ENCODE results near the gene RHBG. TPM values are rescaled to one million over a fixed set of nuclear protein-coding genes. Genes with fewer than 3 reads are reported as not detected.
"Not testable (repeated sequence)": the region's sequence is repeated elsewhere in the genome, so short reads cannot be mapped to it uniquely, and the experiment has no call there.

The RHBG gene
- polyA plus RNA-seq, 3 donors = 9.3 to 18.3 (median 11.8) TPM

DNA sequence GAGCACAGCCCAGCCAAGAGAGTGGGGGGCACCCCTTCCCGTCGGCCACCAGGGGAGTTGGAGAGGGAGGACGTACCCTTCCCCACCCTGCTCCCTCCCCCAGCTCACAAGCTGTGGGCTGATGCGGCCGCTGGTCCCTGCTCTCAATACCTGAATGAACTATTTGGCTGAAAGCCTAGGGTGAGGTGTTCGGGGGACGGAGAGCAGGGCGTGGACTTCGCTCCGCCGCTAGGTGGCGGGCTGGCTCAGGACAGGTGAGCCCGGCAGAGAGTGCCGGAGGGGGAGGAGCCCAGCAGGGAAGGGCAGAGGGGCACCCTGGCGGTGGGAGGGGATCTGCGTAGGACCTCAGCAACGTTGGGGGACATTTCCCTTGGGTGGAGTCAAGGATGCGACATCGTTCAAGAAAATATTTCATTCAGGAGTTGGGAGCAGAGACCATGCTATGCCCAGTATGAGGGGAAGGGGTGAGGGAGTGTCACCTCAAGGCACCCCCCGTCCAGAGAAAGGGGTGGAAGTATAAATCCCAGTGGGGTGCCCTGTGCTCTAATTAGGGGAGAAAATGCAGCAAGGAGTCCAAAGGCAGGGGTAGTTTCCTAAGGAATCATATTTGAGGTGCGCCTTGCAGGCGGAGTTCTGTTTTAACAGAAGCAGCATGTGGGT lies 12.0 kb upstream of the RHBG start:
- DNase-seq (ENCODE audit: extremely low read depth in 1 of 11, low read depth in 9 of 11, low spot score in 4 of 11) = peak in 6 of 11 donors; percentile 23 to 62 (median 44)

DNA sequence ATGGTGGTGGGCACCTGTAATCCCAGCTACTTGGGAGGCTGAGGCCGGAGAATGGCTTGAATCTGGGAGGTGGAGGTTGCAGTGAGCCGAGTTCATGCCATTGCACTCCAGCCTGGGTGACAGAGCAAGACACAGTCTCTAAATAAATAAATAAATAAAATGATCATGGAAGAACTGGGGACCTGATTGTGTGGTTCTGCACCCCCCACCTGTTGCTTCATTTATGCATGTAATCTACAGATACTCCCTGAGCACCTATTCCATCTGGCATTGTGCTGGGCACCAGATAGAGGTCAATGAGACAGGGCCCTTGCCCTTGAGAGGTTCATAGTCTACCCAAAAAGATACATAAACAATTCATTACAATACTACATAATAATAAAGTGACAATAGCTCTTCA lies 11.0 kb upstream of the RHBG start:
- no peak for DNase-seq (ENCODE audit: extremely low read depth in 1 of 11, low read depth in 9 of 11, low spot score in 4 of 11)

DNA sequence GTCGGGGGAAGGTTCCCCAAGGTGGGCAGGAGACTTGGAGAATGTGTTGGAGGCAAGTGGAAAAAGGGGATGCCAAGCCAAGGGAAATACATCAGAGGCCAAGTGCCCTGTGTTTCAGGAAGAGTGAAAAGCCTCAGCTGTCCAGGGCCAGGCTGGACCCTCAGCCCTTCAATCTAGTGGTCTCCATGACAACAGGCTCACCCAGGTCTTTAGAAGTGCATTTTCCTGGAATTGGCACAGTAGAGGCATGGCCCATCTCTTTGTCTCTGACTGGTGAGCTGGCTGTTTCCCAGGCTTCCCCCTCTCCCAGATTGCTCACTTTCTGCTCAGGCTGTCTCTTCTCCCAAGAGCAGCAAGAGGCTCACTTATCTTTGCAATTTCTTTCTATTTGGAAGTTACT lies 10.4 kb upstream of the RHBG start:
- no peak for DNase-seq (ENCODE audit: extremely low read depth in 1 of 11, low read depth in 9 of 11, low spot score in 4 of 11)

DNA sequence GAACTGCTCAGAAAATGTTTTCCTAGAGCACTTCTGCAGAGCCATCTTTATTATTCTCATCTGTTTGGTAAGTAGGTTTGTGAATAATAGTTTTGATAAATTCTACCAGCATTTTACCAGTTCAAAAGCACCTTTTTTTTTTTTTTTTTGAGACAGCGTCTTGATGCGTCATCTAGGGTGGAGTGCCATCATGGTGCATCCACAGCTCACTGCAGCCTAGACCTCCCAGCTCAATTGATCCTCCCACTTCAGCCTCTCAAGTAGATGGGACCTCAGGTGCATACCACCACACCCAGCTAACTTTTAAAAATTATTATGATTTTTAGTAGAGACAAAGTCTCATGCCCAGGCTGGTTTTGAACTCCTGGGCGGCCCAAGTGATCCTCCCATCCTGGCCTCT lies 9.8 kb upstream of the RHBG start:
- no peak for DNase-seq (ENCODE audit: extremely low read depth in 1 of 11, low read depth in 9 of 11, low spot score in 4 of 11)

DNA sequence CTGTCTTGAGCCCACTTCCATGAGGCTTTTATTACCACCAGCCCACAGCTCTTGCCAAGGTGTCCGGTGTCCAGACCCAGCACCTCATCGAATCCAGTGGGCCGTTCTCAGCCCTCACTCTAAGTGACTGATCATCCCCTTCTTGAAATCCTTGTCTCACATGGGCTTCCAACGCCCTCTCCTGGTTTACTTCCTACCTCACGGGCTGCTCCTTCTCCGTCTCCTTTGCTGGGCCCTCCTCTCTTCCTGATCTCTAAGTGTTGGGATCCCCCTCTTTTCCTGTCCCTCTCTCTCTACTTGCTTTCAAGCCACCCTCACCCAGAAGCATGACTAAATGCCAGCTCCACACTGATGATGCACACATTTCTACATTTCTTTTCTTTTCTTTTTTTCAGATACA lies 9.0 kb upstream of the RHBG start:
- no peak for DNase-seq (ENCODE audit: extremely low read depth in 1 of 11, low read depth in 9 of 11, low spot score in 4 of 11)

DNA sequence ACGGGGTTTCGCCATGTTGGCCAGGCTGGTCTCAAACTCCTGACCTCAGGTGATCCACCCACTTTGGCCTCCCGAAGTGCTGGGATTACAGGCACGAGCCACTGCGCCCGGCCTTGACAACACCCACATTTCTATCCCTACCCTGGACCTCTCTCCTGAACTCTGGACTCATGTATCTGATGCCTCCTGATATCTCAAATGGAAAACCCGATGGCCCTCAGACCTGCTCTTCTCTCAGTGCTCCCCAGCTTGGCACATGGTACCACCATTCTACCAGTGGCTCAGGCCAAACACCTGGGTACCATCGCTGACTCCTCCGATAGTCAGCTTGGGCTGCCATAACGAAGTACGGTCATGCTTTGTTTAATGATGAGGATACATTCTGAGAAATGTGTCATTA lies 8.5 kb upstream of the RHBG start:
- DNase-seq (ENCODE audit: extremely low read depth in 1 of 11, low read depth in 9 of 11, low spot score in 4 of 11) = no peak

DNA sequence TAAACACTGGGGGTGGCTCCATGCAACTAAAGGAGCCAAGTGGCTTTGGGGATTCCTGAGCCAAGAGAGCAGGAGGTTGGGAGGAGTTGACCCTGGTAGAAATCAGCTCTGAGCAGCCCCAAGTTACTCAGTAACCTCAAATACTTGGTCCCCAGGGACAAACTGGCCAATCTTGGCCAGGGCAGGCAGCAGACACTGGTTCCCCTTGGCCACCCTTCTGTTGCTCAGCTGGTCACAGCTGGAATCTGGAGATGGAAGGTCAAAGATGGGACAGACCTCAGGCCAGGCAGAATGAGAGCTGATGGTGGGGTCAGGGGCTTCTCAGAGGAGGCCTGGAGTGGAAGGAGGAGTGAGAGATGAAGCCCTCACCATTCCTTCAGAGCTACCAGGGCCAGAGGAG lies 3.3 kb upstream of the RHBG start:
- no peak for DNase-seq (ENCODE audit: extremely low read depth in 1 of 11, low read depth in 9 of 11, low spot score in 4 of 11)

DNA sequence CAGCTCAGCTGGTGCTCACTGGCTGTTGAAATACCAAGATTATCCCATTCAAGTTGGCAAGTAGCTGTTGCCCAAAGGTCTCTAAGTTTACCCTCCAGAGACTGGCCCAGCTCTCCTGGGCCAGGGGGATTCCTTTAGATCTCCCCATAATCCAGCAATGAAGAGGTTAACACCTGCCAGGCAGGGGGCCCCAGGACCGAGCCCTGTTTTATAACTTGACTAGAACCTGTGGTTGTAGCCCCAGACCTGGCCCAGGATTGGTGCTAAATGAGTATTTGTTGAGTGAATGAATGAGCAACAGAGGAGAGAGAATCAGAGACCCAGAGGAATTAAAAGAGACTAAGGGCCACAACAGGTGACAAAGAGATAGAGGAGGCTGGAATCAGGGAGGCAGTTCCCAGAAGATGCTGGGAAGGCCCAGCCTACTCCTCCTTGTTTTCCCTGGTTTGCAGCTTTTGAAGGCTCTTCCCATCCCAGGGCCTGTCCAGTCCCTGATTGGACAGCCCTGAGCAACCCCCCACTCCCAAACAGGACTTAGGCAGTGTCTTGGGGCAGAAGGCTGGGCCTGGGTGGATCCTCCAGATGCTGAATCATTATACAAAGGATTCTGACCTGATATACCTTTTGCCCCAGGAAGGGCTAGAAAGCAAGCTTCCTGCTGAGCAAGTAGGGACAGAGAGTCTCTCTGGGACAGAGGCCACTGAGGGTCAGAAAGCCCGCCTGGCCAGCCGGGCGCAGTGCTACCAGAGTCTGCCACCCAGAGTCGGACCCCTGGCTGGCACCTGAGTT lies 2.4 kb upstream of the RHBG start:
- no peak for DNase-seq (ENCODE audit: extremely low read depth in 1 of 11, low read depth in 9 of 11, low spot score in 4 of 11)

DNA sequence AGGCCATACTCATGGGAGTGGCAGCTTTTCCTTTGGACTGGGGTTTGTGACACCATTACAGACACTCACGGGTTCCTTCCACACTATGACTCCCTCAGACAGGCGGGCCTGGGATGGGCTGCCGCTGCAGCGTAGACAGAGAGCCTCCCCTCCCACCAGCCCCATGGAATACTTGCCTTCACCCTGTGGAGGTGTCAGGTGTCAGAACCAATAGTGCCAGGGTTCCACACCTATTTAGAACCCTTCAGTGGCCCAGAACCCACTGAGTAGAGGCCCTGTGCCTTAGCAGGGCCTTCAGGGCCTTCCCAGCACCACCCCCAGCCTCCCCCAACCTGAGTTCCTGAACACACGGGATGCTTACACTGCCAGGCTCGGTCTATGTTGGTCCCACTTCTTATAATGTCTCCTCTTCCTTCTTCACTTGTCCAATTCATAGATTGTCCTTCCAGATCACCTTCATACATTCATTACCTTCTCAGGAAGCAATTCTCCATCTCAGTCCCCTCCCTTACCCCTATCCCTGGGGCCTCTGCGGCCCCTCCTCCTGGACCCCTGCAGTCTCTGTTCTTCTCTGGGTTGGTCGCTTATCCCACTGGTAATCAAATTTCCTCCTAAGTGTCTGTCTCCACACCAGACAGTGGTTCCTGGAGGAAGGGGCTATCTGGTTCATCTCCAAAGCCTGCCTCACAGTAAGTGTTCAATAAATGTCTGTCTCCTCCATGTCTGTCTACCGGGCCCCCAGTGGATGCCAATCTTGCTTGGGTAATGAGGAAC lies 1.4 kb upstream of the RHBG start:
- DNase-seq (ENCODE audit: extremely low read depth in 1 of 11, low read depth in 9 of 11, low spot score in 4 of 11) = no peak

DNA sequence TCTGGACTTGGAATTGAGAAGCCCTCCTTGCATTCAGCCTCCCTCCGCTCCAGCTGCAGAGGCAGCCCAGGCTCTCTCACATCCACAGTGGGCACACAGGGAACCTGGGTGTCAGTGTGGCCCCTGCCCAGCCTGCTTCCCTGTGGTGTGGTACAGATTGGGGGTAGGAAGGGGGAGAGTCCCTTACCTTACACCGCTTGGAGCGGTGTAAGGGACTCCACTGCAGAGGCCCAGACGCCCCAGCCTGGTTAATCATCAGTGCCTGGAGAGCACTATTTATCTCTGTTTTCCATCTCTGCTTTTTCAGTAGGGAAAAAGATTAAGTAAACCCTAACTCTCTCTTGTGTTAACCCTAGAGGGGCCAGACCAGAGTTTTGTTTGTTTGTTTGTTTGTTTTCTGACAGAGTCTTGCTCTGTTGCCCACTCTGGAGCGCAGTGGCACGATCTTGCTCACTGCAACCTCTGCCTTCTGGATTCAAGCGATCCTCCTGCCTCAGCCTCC lies 803 bp upstream of the RHBG start:
- no peak for DNase-seq (ENCODE audit: extremely low read depth in 1 of 11, low read depth in 9 of 11, low spot score in 4 of 11)

DNA sequence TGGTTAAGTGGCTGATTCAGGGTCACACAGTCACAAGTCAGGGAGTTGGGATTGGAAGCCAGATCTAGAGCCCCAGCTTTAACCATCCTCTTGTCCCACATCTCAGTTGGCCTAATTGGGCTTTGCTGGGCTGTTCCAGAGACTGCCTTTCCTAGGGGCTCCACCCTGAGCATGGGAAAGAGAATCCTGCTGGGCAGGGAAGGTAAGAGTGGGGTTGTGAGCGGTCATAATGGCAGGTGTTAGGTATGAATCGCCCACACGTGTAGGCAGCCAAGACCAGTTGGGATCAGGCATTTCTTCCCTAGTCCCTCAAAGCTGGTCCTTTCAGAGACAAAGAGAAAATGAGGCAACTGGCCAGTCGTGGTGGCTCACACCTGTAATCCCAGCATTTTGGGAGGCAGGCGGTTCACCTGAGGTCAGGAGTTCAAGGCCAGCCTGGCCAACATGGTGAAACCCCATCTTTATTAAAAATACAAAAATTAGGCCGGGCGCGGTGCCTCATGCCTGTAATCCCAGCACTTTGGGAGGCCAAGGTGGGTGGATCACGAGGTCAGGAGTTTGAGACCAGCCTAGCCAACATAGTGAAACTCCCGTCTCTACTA lies 775 bp downstream of the RHBG start:
- DNase-seq (ENCODE audit: extremely low read depth in 1 of 11, low read depth in 9 of 11, low spot score in 4 of 11) = not testable (repeated sequence)

DNA sequence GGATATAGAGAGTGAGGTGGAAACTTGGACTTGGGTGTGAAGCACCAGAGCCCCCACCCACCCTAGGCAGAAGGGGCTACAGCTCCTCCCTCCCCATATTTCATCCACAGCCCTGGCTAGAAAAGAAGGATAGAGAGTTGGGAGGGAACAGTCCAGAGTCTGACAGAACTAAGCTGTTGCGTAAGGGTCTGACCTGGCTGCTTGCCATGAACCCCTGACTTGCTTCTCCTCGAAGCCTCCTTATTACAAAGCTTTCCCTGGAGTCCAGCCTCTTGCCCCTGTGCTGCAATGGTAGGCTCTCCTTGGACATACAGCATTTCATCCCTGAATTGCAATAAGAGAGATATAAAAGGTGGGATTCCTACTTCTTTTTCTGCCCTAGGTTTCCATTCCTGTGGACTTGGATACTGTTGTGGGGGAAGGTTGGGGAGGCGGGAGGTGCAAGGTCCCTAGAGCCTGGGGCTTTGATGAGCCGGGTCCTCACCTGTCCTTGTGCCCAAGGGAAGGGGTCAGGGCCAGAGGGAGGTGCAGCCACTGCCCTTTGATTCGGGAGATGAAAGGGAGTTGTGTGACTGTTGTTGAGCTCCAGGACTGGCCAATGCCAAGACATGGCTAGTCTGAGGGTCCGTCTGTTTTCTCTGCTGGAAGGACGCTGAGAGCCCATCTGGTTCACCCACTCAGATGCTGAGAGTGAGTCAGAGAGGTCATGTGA lies 2.7 kb downstream of the RHBG start:
- peak in 7 of 11 donors; percentile 36 to 75 (median 55) for DNase-seq (ENCODE audit: extremely low read depth in 1 of 11, low read depth in 9 of 11, low spot score in 4 of 11)

DNA sequence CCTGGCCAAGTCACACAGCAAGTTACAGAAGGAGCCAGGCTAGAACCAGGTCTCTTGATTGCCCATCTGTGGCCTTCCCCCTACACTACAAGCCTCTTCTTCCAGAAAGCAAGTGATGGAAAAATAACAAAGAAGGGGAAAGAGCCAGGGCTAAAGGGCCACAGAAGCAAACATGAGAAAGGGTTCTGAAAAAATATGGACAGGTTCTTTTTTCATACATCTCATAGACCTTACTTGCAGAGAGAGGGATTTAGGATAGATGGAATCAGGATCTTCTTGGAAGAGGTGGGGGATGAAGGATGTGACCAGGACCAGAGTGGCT lies 3.2 kb downstream of the RHBG start:
- DNase-seq (ENCODE audit: extremely low read depth in 1 of 11, low read depth in 9 of 11, low spot score in 4 of 11) = no peak

DNA sequence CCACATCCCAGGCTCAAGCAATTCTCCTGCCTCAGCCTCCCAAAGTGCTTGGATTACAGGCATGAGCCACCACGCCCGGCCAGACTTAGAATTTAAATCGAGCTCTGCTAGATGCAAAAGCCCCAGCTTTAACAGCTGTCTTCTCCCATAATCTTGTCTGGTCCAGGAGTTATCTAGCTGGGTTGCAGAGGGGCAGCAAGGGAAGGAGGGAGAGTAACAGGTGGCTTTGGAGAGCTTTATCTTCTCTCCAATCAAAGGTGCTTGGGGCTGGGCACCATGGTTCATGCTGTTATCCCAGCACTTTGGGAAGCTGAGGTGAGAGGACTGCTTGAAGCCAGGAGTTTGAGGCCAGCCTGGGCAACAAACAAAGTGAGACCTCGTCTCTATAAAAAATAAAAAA lies 3.9 kb downstream of the RHBG start:
- DNase-seq (ENCODE audit: extremely low read depth in 1 of 11, low read depth in 9 of 11, low spot score in 4 of 11) = no peak

DNA sequence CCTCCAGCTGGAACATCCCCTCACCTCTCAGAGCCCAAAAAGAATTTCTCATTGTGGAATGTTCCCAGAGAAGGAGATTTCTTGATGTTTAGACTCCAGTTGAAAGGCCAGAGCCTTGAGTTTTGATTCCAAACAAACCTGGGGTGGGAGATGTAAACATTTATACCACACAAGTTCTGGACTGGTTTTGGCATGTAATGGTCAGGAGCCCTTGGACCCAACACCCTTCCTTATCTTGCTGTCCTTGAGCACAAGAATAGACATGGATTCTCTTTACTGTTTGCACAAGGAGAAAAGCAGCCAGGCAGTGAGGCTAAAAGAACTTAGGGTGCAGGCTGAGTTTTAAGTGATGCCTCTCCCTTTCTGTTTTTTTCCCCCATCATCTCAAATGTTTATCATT lies 4.5 kb downstream of the RHBG start:
- no peak for DNase-seq (ENCODE audit: extremely low read depth in 1 of 11, low read depth in 9 of 11, low spot score in 4 of 11)

DNA sequence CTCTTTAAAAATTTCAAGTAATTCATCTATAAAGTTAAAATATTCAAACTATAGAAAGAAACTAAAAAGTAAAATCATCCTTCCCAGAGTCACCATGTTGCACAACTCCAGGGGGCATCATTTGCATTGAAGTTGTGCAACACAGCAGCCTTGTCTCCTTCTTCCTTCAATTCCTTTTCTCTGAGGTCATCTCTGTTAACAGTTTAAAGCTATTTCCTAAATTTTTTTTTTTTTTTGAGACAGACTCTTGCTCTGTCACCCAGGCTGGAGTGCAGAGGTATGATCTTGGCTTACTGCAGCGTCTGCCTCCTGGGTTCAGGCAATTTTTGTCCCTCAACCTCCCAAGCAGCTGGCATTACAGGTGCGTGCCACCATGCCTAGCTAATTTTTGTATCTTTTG lies 7.1 kb downstream of the RHBG start:
- no peak for DNase-seq (ENCODE audit: extremely low read depth in 1 of 11, low read depth in 9 of 11, low spot score in 4 of 11)

DNA sequence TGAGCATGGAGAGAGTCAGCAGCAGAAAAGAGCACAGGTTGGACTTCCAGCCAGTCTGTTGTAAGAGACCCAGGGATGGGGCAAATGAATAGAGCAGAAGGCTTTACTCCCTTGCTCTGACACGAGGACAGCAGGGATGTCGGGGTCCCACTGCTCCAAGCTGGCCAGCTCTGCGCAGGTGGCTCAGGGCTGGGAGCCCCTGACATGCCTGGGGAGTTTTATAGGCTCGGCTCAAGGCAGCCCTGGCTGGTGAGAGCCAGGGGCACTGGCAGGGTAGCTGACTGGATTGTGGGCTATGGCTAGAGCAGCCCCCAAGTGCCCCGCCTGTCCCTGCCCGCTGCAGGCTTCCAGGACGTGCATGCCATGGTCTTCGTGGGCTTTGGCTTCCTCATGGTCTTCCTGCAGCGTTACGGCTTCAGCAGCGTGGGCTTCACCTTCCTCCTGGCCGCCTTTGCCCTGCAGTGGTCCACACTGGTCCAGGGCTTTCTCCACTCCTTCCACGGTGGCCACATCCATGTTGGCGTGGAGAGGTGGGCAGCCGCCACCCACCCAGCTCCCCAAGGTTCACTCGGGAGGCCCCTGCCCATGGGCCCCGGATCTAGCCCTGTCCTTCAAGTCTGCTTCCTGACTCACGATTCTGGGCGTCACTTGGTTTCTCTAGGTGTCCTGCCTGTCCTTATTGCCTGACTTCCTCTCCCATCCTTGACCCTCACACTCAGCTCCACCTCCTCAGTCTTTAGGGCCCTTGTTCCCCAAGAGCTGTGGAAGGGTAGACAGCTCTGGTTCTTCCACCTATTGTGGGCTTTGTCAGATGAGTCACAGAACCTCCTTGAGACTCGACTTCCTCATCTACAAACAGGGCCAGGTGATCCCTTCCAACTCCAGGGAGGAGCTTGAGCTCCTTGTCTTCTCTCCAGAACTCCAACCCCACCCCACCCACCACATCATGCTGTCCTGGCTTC lies 8.2 kb downstream of the RHBG start:
- DNase-seq (ENCODE audit: extremely low read depth in 1 of 11, low read depth in 9 of 11, low spot score in 4 of 11) = no peak

DNA sequence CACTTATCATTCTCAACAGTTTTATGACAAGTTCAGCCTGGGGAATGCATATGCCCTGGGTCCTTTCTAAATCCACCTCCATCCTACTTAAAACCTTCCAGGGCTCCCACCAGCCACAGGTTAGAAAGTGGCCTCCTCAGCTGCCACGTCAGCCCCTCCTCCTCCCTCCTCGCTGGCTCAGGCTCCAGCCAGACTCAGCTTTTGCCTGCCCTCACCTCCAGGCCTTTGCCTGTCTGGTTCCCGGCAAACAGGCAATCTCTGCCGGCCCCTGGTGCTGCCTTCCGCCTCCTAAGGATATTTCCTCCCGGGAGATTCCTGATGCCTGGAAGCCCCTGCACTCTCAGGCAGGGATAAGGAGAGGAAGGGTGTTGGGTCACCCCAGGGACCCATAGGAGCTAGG lies 9.5 kb downstream of the RHBG start:
- DNase-seq (ENCODE audit: extremely low read depth in 1 of 11, low read depth in 9 of 11, low spot score in 4 of 11) = no peak

All from renal cortex interstitium (tissue), 11 donors.